ENCODE results near the gene APRT. TPM values are rescaled to one million over a fixed set of nuclear protein-coding genes. Genes with fewer than 3 reads are reported as not detected.
A peak's percentile ranks its signal among the peaks of the same experiment; 100 is the strongest.
"Not testable (repeated sequence)": the region's sequence is repeated elsewhere in the genome, so short reads cannot be mapped to it uniquely, and the experiment has no call there.

The APRT gene
- total RNA-seq, 1 donor from 2014 or later, result 45.3 TPM

DNA sequence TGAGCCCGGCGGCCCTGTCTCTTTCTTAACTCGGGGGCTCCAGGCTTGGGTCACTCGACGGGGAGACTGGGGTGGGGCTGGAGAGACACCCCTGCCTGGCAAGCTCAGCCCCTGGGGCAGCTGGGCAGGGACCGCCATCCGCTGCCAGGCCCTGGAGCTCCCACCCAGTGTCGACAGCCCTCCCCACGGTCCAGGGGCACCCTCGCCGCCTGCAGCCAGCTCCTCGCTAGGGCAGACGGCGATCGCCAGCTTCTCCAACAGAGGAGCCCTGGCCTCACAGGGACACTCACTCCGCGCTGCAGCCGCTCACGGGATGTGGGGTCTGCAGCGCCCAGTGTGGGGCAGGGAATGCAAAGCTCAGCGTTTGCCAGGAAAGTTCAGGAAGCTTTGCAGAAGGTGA is 16.0 kb upstream of the APRT start:
- intact Hi-C loops (cut with DNase I), result no loop called here
- ATAC-seq (no peak), DNase-seq (ENCODE audit: missing footprints) (no peak)

DNA sequence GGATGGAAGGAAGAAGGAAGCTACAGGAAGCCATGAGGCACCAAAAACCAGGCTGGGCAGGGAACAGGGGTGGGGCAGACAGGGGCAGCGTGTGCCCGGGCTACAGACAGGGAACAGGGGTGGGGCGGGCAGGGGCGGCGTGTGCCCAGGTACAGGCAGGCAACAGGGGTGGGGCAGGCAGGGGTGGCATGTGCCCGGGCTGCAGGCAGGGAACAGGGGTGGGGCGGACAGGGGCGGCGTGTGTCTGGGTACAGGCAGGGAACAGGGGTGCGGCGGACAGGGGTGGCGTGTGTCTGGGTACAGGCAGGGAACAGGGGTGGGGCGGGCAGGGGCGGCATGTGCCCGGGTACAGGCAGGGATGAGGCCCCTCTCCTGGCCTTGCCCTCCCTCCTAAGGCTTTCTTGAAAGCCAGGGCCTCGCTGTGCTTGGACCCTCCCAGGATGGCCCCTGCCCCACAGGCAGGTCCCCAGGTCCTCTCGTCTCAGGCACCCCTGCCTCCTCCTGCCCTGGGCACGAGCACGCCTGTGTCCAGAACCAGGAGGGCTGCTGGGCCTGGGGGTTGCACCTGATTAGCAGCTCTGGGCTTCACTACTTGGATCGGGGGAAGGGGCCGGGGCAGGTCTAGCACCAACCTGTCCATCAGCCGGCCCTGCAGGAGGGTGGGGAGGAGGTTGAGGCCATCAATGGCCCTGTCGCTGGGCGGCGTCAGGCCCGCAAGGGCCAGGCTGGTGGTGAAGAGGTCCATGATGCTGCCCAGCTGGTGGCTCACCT is 14.5 kb upstream of the APRT start:
- ATAC-seq (no peak), DNase-seq (ENCODE audit: missing footprints) (no peak)
- intact Hi-C loops (cut with DNase I), result no loop called here

DNA sequence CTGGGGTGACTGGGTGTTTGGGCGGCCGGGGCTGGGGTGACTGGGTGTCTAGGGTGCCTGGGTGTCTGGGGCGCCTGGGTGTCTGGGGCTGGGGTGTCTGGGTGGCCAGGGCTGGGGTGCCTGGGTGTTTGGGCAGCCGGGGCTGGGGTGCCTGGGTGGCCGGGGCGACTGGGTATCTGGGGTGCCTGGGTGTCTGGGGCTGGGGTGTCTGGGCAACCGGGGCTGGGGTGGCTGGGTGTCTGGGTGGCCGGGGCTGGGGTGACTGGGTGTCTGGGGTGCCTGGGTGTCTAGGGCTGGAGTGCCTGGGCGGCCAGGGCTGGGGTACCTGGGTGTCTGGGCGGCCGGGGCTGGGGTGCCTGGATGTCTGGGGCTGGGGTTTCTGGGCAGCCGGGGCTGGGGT is 13.4 kb upstream of the APRT start:
- DNase-seq (ENCODE audit: missing footprints), result no peak
- intact Hi-C loops (cut with DNase I), result no loop called here
- ATAC-seq, result no peak

DNA sequence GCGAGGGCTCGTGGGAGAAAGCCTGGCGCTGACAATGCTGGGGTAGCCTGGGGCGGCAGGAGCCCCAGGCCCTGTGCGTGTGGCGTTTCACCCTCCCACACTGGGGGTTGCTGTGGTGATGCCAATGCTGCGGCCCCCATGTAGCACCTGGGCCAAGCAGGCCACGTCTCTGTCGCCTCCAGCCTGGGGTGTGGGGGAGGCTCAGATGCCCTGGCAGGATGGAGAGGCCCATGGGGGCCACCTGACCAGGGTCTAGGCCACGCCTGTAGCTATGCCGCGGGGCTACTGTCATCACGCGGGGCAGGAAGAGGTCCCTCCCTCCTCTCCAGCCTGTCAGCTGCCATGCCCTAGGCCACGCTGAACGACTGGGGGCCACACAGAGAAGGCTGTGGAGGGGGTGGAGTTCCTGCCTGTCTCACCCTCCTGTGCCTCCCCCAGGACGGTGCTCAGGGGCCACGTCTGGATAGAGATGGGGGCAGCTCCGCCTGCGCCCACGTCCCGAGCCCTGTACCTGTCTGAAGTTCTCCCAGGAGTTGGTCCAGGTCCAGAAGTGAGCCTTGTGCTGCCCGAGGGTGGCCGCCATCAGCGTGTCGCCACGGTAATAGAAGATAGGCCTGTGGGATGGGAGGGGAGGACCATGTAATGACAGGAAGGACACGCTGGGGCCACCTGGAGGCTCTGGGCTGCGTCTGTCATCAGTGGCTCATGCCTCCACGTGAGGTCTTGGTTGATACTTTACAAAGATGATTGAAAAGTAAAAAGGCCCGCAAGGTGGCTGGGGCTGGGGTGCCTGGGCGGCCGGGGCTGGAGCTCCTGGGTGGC is 12.7 kb upstream of the APRT start:
- intact Hi-C loops (cut with DNase I), result no loop called here
- DNase-seq (ENCODE audit: missing footprints), result no peak
- ATAC-seq, result no peak

- DNase-seq (ENCODE audit: missing footprints); ATAC-seq; intact Hi-C loops (cut with DNase I): not testable (repeated sequence)
Measured at GRCh38 chr16:88823646-88824045, 11.9 kb upstream of the APRT start.

GRCh38 chr16:88822281-88823040 is 10.7 kb upstream of the APRT start:
- intact Hi-C loops (cut with DNase I), result no loop called here
- ATAC-seq, result no peak

GRCh38 chr16:88821168-88821850 is 9.6 kb upstream of the APRT start:
- DNase-seq (ENCODE audit: missing footprints) (no peak), ATAC-seq (no peak)
- intact Hi-C loops (cut with DNase I), result no loop called here

More at GRCh38 chr16:88822281-88823040, 10.7 kb upstream of the APRT start:
- DNase-seq (ENCODE audit: missing footprints), result no peak

- DNase-seq (ENCODE audit: missing footprints) (no peak), ATAC-seq (no peak)
- intact Hi-C loops (cut with DNase I), result no loop called here
Measured at GRCh38 chr16:88820385-88821025, 8.8 kb upstream of the APRT start.

GRCh38 chr16:88819126-88819525 is 7.4 kb upstream of the APRT start:
- intact Hi-C loops (cut with DNase I), result no loop called here
- ATAC-seq, result no peak
- DNase-seq (ENCODE audit: missing footprints), result no peak

- DNase-seq (ENCODE audit: missing footprints) (no peak), ATAC-seq (no peak)
- intact Hi-C loops (cut with DNase I), result no loop called here
Measured at GRCh38 chr16:88818575-88818874, 6.8 kb upstream of the APRT start.

DNA sequence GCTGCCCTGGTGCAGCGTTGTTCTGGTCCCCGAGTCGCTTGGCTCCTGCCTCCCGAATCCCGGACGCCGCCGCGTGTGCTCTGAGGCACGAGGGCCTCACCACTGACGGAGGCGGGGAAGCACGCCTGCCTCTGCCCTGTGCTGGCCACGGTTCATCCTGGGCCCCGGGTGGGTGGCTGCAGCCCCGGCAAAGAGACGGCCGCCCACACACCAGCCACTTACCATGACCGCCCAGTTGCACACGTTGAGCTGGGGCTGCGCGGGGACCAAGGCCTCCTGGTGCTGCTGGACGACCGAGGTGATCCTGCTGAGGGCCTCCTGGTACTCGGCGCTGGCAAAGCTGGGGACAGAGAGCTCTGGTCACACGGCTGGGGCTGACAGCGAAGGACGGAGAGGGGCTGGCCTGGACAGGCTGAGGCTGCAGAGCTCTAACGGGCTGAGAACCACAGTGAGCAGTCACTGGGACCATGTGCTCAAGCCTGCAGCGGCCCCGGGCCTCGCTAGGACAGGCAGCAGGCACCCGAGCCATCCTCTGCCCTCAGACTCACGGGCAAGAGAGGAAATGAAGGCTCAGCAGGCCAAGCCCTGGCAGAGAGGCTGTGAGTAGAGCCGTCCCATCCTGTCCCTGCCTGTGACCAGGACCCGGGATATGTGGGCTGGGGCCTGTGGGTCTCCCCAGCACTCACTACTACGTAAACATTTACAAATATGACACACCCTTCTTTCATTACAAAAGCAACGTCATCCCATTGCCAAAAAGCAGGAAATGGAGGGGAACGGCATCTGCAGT is 6.3 kb upstream of the APRT start:
- ATAC-seq (no peak), DNase-seq (ENCODE audit: missing footprints) (no peak)
- intact Hi-C loops (cut with DNase I), result no loop called here

DNA sequence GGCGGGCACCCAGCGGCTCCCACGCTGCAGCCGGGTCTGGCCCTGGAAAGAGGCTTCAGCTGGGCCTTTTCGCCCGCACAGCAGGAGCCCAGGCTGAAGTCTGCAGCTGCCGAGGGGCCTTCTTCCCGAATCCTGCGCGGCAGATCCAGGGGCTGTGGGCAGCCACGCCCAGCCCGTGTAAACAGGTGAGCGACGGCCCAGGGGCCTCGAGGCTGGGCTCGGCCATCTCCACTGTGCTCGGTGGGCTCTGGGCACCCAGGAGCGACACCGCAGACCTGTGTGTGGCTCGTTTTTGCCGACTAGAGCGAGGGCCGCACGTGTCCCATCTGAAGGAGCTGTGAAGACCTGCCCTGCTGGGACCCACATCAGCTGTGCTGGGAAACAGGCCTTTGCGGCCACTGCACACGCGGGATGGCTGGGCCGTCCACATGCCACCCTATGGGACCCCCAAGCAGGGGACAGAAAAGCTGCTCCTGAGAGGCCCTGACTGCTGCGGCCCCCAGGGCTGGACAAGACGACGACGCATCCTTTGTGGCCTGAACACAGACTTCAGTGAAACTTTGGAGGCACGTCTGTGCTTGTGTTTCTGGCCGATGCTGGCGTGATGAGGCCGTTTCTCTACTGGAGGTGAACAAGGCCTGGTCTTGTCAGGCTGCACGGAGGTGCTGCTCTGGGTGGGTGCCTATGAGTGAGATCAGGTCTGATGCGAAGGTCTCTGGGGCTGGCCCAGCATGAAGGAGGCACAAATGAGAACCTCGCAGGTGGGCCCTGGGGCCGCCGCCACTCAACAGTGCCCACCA is 5.2 kb upstream of the APRT start:
- ATAC-seq (no peak), DNase-seq (ENCODE audit: missing footprints) (no peak)
- intact Hi-C loops (cut with DNase I), result no loop called here

- no peak for ATAC-seq
- no peak for DNase-seq (ENCODE audit: missing footprints)
- intact Hi-C loops (cut with DNase I), result no loop called here
Measured at GRCh38 chr16:88815901-88816589, 4.3 kb upstream of the APRT start.

- no peak for DNase-seq (ENCODE audit: missing footprints)
- no peak for ATAC-seq
- intact Hi-C loops (cut with DNase I), result no loop called here
Measured at GRCh38 chr16:88815227-88815626, 3.5 kb upstream of the APRT start.

DNA sequence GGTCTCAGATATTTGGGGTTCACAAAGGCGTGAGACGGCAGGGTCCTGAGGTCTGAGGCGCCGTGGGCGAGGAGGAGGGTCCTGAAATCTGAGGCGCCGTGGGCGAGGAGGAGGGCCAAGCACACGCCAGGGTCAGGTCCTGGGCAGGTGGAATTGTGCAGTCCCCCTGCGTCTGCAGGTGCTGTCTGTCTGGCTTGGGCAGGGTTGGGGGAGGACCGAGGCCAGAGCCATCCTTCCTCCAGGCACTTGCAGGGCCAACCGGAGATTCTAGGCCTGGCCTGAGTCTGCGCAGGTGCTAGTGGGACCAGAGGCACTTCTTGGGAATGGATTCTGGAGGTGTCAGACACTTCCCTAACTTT is 2.4 kb upstream of the APRT start:
- intact Hi-C loops (cut with DNase I), result loop anchor here (5.0 kb wide), 3 partner anchors 128 to 403 kb away; partner anchors contain the start of genes CDH15 and ZNF778
- DNase-seq (ENCODE audit: missing footprints) (no peak), ATAC-seq (no peak)

DNA sequence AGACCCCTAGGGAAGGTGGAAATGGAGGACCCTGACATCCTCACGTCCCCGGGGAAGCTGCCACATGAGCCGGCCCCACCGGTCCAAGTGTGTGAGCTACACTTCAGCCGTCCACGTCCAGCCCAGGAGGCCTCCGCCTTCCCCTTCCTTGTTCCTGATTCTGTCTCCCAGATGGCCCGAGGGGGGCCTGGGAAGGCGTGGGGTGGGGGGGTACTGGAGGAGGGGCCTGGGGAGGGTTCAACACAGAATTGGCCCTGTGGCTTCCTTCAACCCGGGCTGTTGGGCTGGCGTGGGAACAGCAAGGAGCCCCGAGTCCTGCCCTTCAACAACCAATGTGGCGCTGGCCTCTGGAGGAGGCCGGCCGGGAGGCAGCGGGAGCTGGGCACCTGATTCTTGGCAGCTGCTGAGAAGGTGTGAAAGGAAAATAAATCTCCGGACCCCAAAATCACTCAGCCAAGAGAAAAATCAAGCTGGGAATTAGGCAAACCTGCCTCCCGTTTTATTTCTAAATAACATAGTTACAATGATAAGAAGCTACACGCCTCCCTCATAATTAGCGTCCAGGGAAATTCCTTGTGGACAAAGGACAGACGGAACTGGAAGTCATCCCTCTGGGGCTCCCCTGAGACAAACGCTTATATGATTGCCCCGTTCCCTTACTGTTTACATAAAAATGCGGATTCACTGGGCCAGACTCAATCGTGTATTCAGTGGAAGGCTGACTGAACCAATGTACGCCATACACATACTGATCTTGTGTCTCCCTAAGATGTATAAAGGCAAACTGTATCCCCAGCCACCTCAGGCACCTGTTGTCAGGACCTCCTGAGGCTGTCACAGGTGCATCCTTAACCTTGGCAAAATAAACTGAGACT is 1.8 kb upstream of the APRT start:
- DNase-seq (ENCODE audit: missing footprints), result peak; percentile 78
- intact Hi-C loops (cut with DNase I), result loop anchor here (5.0 kb wide), 3 partner anchors 129 to 404 kb away; partner anchors contain the start of genes CDH15 and ZNF778
- no peak for ATAC-seq
